Choroid plexus epithelial cell (primary cell): ENCODE measurements around the gene THOC6.

ENCODE experiments used
- DNase-seq: peaks from one replicate; pipeline ENCODE4 v3.0.0-alpha.2; 2010; ENCODE audit warnings: low read depth
- H3K4me3 ChIP-seq: 2 replicates; pipeline ENCODE4 v1.5.1; 2011; ENCODE audit warnings: low read depth, mild to moderate bottlenecking, control low read depth, low read length, moderate library complexity
- CTCF ChIP-seq: conservative IDR thresholded peaks from 2 replicates; pipeline ENCODE4 v1.5.1; 2011; ENCODE audit warnings: low read depth, mild to moderate bottlenecking, control low read depth, inconsistent platforms, low read length, moderate library complexity

The THOC6 gene

GRCh38 chr16:3056336-3057180 is 32.7 kb downstream of the THOC6 start:
- DNase-seq = no peak
- no peak overlapping the region for H3K4me3 ChIP-seq

GRCh38 chr16:3057181-3058138 is 33.6 kb downstream of the THOC6 start:
- H3K4me3 ChIP-seq = no peak overlapping the region

More at GRCh38 chr16:3056336-3057180, 32.7 kb downstream of the THOC6 start:
- no peak for TF ChIP-seq CTCF

GRCh38 chr16:3058139-3059030 is 34.5 kb downstream of the THOC6 start:
- H3K4me3 ChIP-seq = peak overlapping the region; percentile 74
- peak; percentile 38 for DNase-seq
- peak; percentile 16 for TF ChIP-seq CTCF

More at GRCh38 chr16:3057181-3058138, 33.6 kb downstream of the THOC6 start:
- no peak for TF ChIP-seq CTCF
- no peak for DNase-seq

GRCh38 chr16:3059041-3059722 is 35.3 kb downstream of the THOC6 start:
- H3K4me3 ChIP-seq = peak overlapping the region; percentile 74
- TF ChIP-seq CTCF = peak; percentile 51
- peak; percentile 76 for DNase-seq

- DNase-seq = no peak
- H3K4me3 ChIP-seq = peak overlapping the region; percentile 74
- no peak for TF ChIP-seq CTCF
Measured at GRCh38 chr16:3059723-3060242, 35.9 kb downstream of the THOC6 start.
